IMR-90 (cell line): Measurements from ENCODE around the gene MRPL47. TPM values are rescaled to one million over a fixed set of nuclear protein-coding genes. Genes with fewer than 3 reads are reported as not detected.

Experiments used
- ATAC-seq: fragments of 200-7000 bp; cut with Tn5 transposase; 2 replicates; pipeline ENCODE4 v1.9.1; 2020; ENCODE audit warnings: low read depth, mild to moderate bottlenecking, moderate library complexity
- BruUV-seq: library from RNA; stranded (reverse); fragments of 400-500 nt; replicated peaks from 2 replicates; lab custom pipeline; 2021; lab: Mats Ljungman, UMichigan
- CTCF ChIA-PET: fragments of 300-600 bp; formaldehyde crosslinking; extraction: SDS; loops from one replicate; lab custom pipeline; 2021; ENCODE audit warnings: antibody characterized with exemption; lab: Yijun Ruan, JAX
- POLR2A ChIA-PET: fragments of 300-600 bp; sonication (Branson Sonifier 250); formaldehyde crosslinking; loops from one replicate; lab custom pipeline; 2022; ENCODE audit warnings: antibody characterized with exemption; ENCODE audit not compliant: unreplicated experiment; lab: Charles Lee
- DNase-seq: peaks from one replicate; pipeline ENCODE4 v3.0.0; 2013
- H2AFZ ChIP-seq: replicated peaks from 2 replicates; pipeline ENCODE3; 2013; ENCODE audit warnings: low read length, mild to moderate bottlenecking; ENCODE audit not compliant: poor library complexity
- H2AK5ac ChIP-seq: 2 replicates; pipeline ENCODE4 v1.6.1; 2013; ENCODE audit warnings: low read depth, low read length, inconsistent platforms
- H2AK9ac ChIP-seq: replicated peaks from 2 replicates; pipeline ENCODE3; 2013; ENCODE audit warnings: mild to moderate bottlenecking, low read depth, low read length, moderate library complexity; ENCODE audit not compliant: poor library complexity
- H2BK120ac ChIP-seq: 2 replicates; pipeline ENCODE4 v1.6.1; 2013; ENCODE audit warnings: low read depth, low read length, inconsistent platforms
- H2BK15ac ChIP-seq: 3 replicates; pipeline ENCODE4 v1.6.1; 2013; ENCODE audit warnings: low read depth, low read length, inconsistent platforms
- H2BK20ac ChIP-seq: 2 replicates; pipeline ENCODE4 v1.6.1; 2013; ENCODE audit warnings: low read depth, mild to moderate bottlenecking, inconsistent platforms, low read length, moderate library complexity
- H2BK5ac ChIP-seq: 2 replicates; pipeline ENCODE4 v1.6.1; 2013; ENCODE audit warnings: mild to moderate bottlenecking, low read depth, low read length, inconsistent platforms; ENCODE audit not compliant: poor library complexity, severe bottlenecking
- H3K14ac ChIP-seq: replicated peaks from 2 replicates; pipeline ENCODE4 v1.6.1; 2013; ENCODE audit warnings: low read depth, low read length, inconsistent platforms
- H3K18ac ChIP-seq: 2 replicates; pipeline ENCODE4 v1.6.1; 2013; ENCODE audit warnings: low read depth, low read length, control low read depth
- H3K23ac ChIP-seq: 2 replicates; pipeline ENCODE4 v1.6.1; 2013; ENCODE audit warnings: low read depth, low read length, inconsistent platforms
- H3K27ac ChIP-seq: 2 replicates; pipeline ENCODE4 v1.5.1; 2013; ENCODE audit warnings: mild to moderate bottlenecking, control low read depth, low read length; ENCODE audit not compliant: insufficient read depth
- H3K27me3 ChIP-seq: 2 replicates; pipeline ENCODE4 v1.6.1; 2013; ENCODE audit warnings: low read length; ENCODE audit not compliant: control insufficient read depth, insufficient read depth
- H3K36me3 ChIP-seq: 2 replicates; pipeline ENCODE4 v1.6.1; 2013; ENCODE audit warnings: low read length, mixed read lengths; ENCODE audit not compliant: control insufficient read depth, insufficient read depth
- H3K4ac ChIP-seq: 2 replicates; pipeline ENCODE4 v1.6.1; 2013; ENCODE audit warnings: low read depth, low read length, inconsistent platforms
- H3K4me1 ChIP-seq: 2 replicates; pipeline ENCODE4 v1.6.1; 2013; ENCODE audit warnings: low read length, mixed read lengths; ENCODE audit not compliant: control insufficient read depth, insufficient read depth
- H3K4me2 ChIP-seq: 2 replicates; pipeline ENCODE4 v1.6.1; 2013; ENCODE audit warnings: low read depth, mild to moderate bottlenecking, control low read depth, low read length, moderate library complexity
- H3K4me3 ChIP-seq: 2 replicates; pipeline ENCODE4 v1.5.1; 2013; ENCODE audit warnings: low read depth, mild to moderate bottlenecking, control low read depth, low read length, moderate library complexity; ENCODE audit not compliant: insufficient read depth
- H3K56ac ChIP-seq: 2 replicates; pipeline ENCODE4 v1.6.1; 2013; ENCODE audit warnings: low read length, inconsistent platforms; ENCODE audit not compliant: insufficient read depth; ENCODE audit errors: extremely low read depth
- H3K79me1 ChIP-seq, 2 experiments: 2 replicates each; pipeline ENCODE4 v1.6.1; 2013; ENCODE audit warnings: low read length in 2 of 2, inconsistent platforms in 1 of 2, low read depth in 1 of 2
- H3K9ac ChIP-seq: 2 replicates; pipeline ENCODE4 v1.6.1; 2013; ENCODE audit warnings: low read depth, low read length, control low read depth
- H3K9me1 ChIP-seq: 2 replicates; pipeline ENCODE4 v1.6.1; 2013; ENCODE audit warnings: low read length, inconsistent platforms; ENCODE audit not compliant: insufficient read depth
- H3K9me3 ChIP-seq: 2 replicates; pipeline ENCODE4 v1.6.1; 2013; ENCODE audit warnings: low read length; ENCODE audit not compliant: control insufficient read depth, insufficient read depth
- H4K20me1 ChIP-seq: 2 replicates; pipeline ENCODE4 v1.6.1; 2013; ENCODE audit warnings: low read length, inconsistent platforms; ENCODE audit not compliant: insufficient read depth
- H4K5ac ChIP-seq: 2 replicates; pipeline ENCODE4 v1.6.1; 2013; ENCODE audit warnings: mild to moderate bottlenecking, low read depth, low read length, control low read depth
- H4K8ac ChIP-seq, 2 experiments: 2 replicates each; pipeline ENCODE4 v1.6.1; 2013; ENCODE audit warnings: low read depth in 2 of 2, low read length in 2 of 2, control low read depth in 1 of 2, inconsistent platforms in 1 of 2
- H4K91ac ChIP-seq: 2 replicates; pipeline ENCODE4 v1.6.1; 2013; ENCODE audit warnings: low read depth, low read length, inconsistent platforms; ENCODE audit not compliant: insufficient read depth
- CHD1 ChIP-seq: IDR thresholded peaks from 2 replicates; pipeline ENCODE4 v1.6.1; 2012; ENCODE audit warnings: low read depth, low read length, improper control_type of control experiment
- FOS ChIP-seq: fragments of 150-350 bp; IDR thresholded peaks from 2 replicates; pipeline ENCODE4 v1.6.1; 2016; ENCODE audit warnings: low read depth, low read length
- MAZ ChIP-seq: IDR thresholded peaks from 2 replicates; pipeline ENCODE4 v1.6.1; 2012; ENCODE audit warnings: low read depth, mild to moderate bottlenecking, low read length, improper control_type of control experiment, moderate library complexity, borderline replicate concordance
- MXI1 ChIP-seq: IDR thresholded peaks from 2 replicates; pipeline ENCODE4 v1.6.1; 2012; ENCODE audit warnings: low read depth, mild to moderate bottlenecking, low read length, moderate library complexity, borderline replicate concordance
- POLR2A ChIP-seq: IDR thresholded peaks from 2 replicates; pipeline ENCODE4 v1.6.1; 2012; ENCODE audit warnings: mild to moderate bottlenecking, low read depth, low read length
- RAD21 ChIP-seq: IDR thresholded peaks from 2 replicates; pipeline ENCODE4 v1.6.1; 2012; ENCODE audit warnings: low read length, improper control_type of control experiment
- RFX5 ChIP-seq: IDR thresholded peaks from 2 replicates; pipeline ENCODE4 v1.8.0; 2012; ENCODE audit warnings: low read depth, mild to moderate bottlenecking, low read length, moderate library complexity
- WGBS, 2 experiments: methylation state at CpG; one replicate each; pipeline versions ENCODE4 v1.1.5 to v1.1.7; 2013; ENCODE audit warnings: missing lambda C conversion rate in 2 of 2; ENCODE audit not compliant: insufficient read length in 1 of 2; ENCODE audit errors: extremely low coverage in 2 of 2; 5-methylcytosine and 5-hydroxymethylcytosine counted together
- dilution Hi-C: fragments of 300-500 bp; cut with HindIII; formaldehyde crosslinking; loops from one replicate; pipeline ENCODE4 v1.14.3; 2018; ENCODE audit warnings: low sequenced_read_pairs; ENCODE audit not compliant: unreplicated experiment
- in situ Hi-C: fragments of 300-500 bp; cut with MboI; formaldehyde crosslinking; loops from 3 replicates; pipeline ENCODE4 v1.14.3; 2019; ENCODE audit warnings: low sequenced_read_pairs, inconsistent platforms, mixed read lengths
- intact Hi-C: fragments of 100-400 bp; cut with micrococcal nuclease; formaldehyde crosslinking; loops from 2 replicates; pipeline ENCODE4 v1.10.0; 2022
- polyA plus RNA-seq, 3 experiments: library from polyadenylated mRNA; depleted of rRNA; stranded (reverse); fragments of >200 nt; gene quantifications; 2 replicates each; pipeline ENCODE4 v1.2.3, GENCODE V29; 2012; ENCODE audit warnings: low replicate concordance in 1 of 3
- total RNA-seq: library from RNA; depleted of rRNA; stranded (reverse); fragments of >200 nt; gene quantifications from 2 replicates; pipeline ENCODE4 v1.2.3, GENCODE V29; 2012

The MRPL47 gene
- total and polyA plus RNA-seq, 2 of the 4 experiments (the other 2 are of a cell fraction): 41.4 to 43.7 TPM

- peak within 1 kb of the TSS; percentile 82 for H4K91ac ChIP-seq
- DNase-seq (peak; percentile 99), ATAC-seq (peak; percentile 95)
- no peak within 1 kb of the TSS; the same call in 1 of the 2 replicates for H3K18ac ChIP-seq
- H2AFZ ChIP-seq: peak within 1 kb of the TSS; percentile 100
- in situ Hi-C loops (loop anchor here (25.0 kb wide), 1 partner anchor 550 kb away; no protein-coding TSS in a partner anchor), intact Hi-C loops (no loop called here), dilution Hi-C loops (no loop called here)
- H3K4me3 ChIP-seq: peak within 1 kb of the TSS; percentile 86
- H3K27me3 ChIP-seq: no peaks in the 10 kb centered on the region
- H2BK5ac ChIP-seq: peak within 1 kb of the TSS; percentile 89
- WGBS, 2 experiments: 0% methylated on average over 9 of the region's 55 CpGs; no CpG with 5 or more reads in 1 of the 2 experiments
- peak within 1 kb of the TSS; percentile 82 for H3K23ac ChIP-seq
- peak within 1 kb of the TSS; percentile 50; the same call in 1 of the 2 replicates for H4K5ac ChIP-seq
- peaks cover 2% of the 10 kb centered on the region; the same call in 1 of the 2 replicates for H3K4me1 ChIP-seq
- H2AK9ac ChIP-seq: peak within 1 kb of the TSS; percentile 94
- peak within 1 kb of the TSS; percentile 86; the same call in 1 of the 2 replicates for H2BK120ac ChIP-seq
- BruUV-seq: no TSS peak
- peak within 1 kb of the TSS; percentile 58 to 95 for H4K8ac ChIP-seq
- no peaks in the 10 kb centered on the region for H4K20me1 ChIP-seq
- H3K14ac ChIP-seq: peak within 1 kb of the TSS; percentile 94
- no peaks in the 10 kb centered on the region for H3K36me3 ChIP-seq
- H3K9me1 ChIP-seq: no peaks in the 10 kb centered on the region; the same call in 1 of the 2 replicates
- H2BK20ac ChIP-seq: no peak within 1 kb of the TSS
- H2AK5ac ChIP-seq: peak within 1 kb of the TSS; percentile 61; the same call in 1 of the 2 replicates
- CTCF ChIA-PET: interaction anchor here (0.6 to 1.2 kb wide), 4 partner anchors 27 to 858 kb away, joined by 3 read pairs; no protein-coding TSS in a partner anchor
- peak within 1 kb of the TSS; percentile 97 for H3K4me2 ChIP-seq
- TF ChIP-seq RAD21 (no peak), MAZ (peak; percentile 28; the same call in 1 of the 2 replicates), RFX5 (0 out of 2 replicates have a peak, but pooled peaks have one; percentile 3), FOS (peak; percentile 57; the same call in 1 of the 2 replicates), POLR2A (peak; percentile 83), CHD1 (no peak), MXI1 (0 out of 2 replicates have a peak, but pooled peaks have one; percentile 51)
- POLR2A ChIA-PET: interaction anchor here (0.7 kb wide), 1 partner anchor 195 kb away, joined by 5 read pairs; no protein-coding TSS in a partner anchor
- H3K79me1 ChIP-seq: peaks cover 0 to 32% of the 10 kb centered on the region in 2 experiments; a peak in 3 of 4 replicates
- H3K27ac ChIP-seq: peak within 1 kb of the TSS; percentile 93
- peak within 1 kb of the TSS; percentile 96 for H3K4ac ChIP-seq
- H3K9me3 ChIP-seq: no peaks in the 10 kb centered on the region
- peak within 1 kb of the TSS; percentile 84 for H3K9ac ChIP-seq
- H3K56ac ChIP-seq: peak within 1 kb of the TSS; percentile 80; the same call in 1 of the 2 replicates
- H2BK15ac ChIP-seq: peak within 1 kb of the TSS; percentile 70; the same call in 1 of the 3 replicates
These were observed 41.7 kb downstream of the MRPL47 start, which contains the start of gene ACTL6A for GRCh38 chr3:179562591-179563270. TSS of gene ACTL6A (plus strand) at chr3:179562926. CDS start at chr3:179563093, 167 bp downstream.
